SK-N-SH (cell line): ENCODE measurements around the gene RAD51B. TPM values are rescaled to one million over a fixed set of nuclear protein-coding genes. Genes with fewer than 3 reads are reported as not detected.

ENCODE experiments used
- CTCF ChIA-PET: fragments of 300-600, 350-600 bp; formaldehyde crosslinking; extraction: SDS; loops from one replicate; lab custom pipeline; 2021; lab: Yijun Ruan, JAX
- POLR2A ChIA-PET: fragments of 350-600 bp; sonication (Branson Sonifier 250); formaldehyde crosslinking; extraction: SDS; loops from one replicate; lab custom pipeline; 2020; ENCODE audit warnings: antibody characterized with exemption, inconsistent platforms; lab: Yijun Ruan, JAX
- DNase-seq: peaks from one replicate; pipeline ENCODE4 v3.0.0; 2012
- H2AFZ ChIP-seq: fragments of 200-600 bp; sonication (generic); 2 replicates; pipeline ENCODE4 v1.8.1; 2016; ENCODE audit warnings: antibody characterized with exemption, mild to moderate bottlenecking, low read depth
- H3F3A ChIP-seq: fragments of 200-600 bp; sonication (generic); replicated peaks from 2 replicates; pipeline ENCODE3; 2016; ENCODE audit warnings: antibody characterized with exemption, mild to moderate bottlenecking; ENCODE audit not compliant: insufficient read depth
- H3K27ac ChIP-seq, 2 experiments: fragments of 200-500 bp in 1 of 2; fragments of 200-600 bp in 1 of 2; sonication (Bioruptor generic) in 1 of 2; sonication (generic), shearing (Covaris generic) in 1 of 2; 2 replicates each; pipeline versions ENCODE4 v1.5.1 to v1.6.1; 2014 to 2016; ENCODE audit warnings: low read depth in 2 of 2, inconsistent platforms in 1 of 2, low read length in 1 of 2, mild to moderate bottlenecking in 1 of 2, mixed read lengths in 1 of 2
- H3K27me3 ChIP-seq: fragments of 200-600 bp; sonication (generic), shearing (Covaris generic); 2 replicates; pipeline ENCODE4 v1.6.1; 2016; ENCODE audit warnings: mixed run types; ENCODE audit not compliant: insufficient read depth
- H3K36me3 ChIP-seq, 2 experiments: fragments of 200-500 bp in 1 of 2; fragments of 200-600 bp in 1 of 2; sonication (Bioruptor generic) in 1 of 2; sonication (generic) in 1 of 2; replicated peaks in 1 of 2; 2 replicates each; pipeline versions ENCODE3 to v1.5.1; 2014 to 2016; ENCODE audit warnings: low read length in 1 of 2, mild to moderate bottlenecking in 1 of 2; ENCODE audit not compliant: insufficient read depth in 2 of 2, control insufficient read depth in 1 of 2
- H3K4me1 ChIP-seq, 2 experiments: fragments of 200-500 bp in 1 of 2; fragments of 200-600 bp in 1 of 2; sonication (Bioruptor generic) in 1 of 2; sonication (generic), shearing (Covaris generic) in 1 of 2; 2 replicates each; pipeline versions ENCODE4 v1.5.1 to v1.6.1; 2014 to 2016; ENCODE audit warnings: low read depth in 1 of 2, low read length in 1 of 2, mixed run types in 1 of 2; ENCODE audit not compliant: insufficient read depth in 2 of 2, control insufficient read depth in 1 of 2
- H3K4me2 ChIP-seq: fragments of 200-600 bp; sonication (generic), shearing (Covaris generic); 2 replicates; pipeline ENCODE4 v1.6.1; 2017; ENCODE audit warnings: mixed run types
- H3K4me3 ChIP-seq, 2 experiments: fragments of 200-500 bp in 1 of 2; fragments of 200-600 bp in 1 of 2; sonication (Bioruptor generic) in 1 of 2; sonication (generic), shearing (Covaris generic) in 1 of 2; 2 replicates each; pipeline versions ENCODE4 v1.5.1 to v1.8.1; 2014 to 2016; ENCODE audit warnings: low read depth in 2 of 2, inconsistent platforms in 1 of 2, low read length in 1 of 2, mild to moderate bottlenecking in 1 of 2, mixed read lengths in 1 of 2, moderate library complexity in 1 of 2
- H3K79me2 ChIP-seq: fragments of 200-600 bp; sonication (generic); 2 replicates; pipeline ENCODE4 v1.8.1; 2017; ENCODE audit warnings: mild to moderate bottlenecking; ENCODE audit not compliant: insufficient read depth
- H3K9ac ChIP-seq: fragments of 200-600 bp; sonication (generic); 2 replicates; pipeline ENCODE4 v1.6.1; 2017; ENCODE audit warnings: mixed run types
- H3K9me2 ChIP-seq: fragments of 200-600 bp; sonication (generic); 2 replicates; pipeline ENCODE4 v1.6.1; 2017; ENCODE audit warnings: mixed run types
- H3K9me3 ChIP-seq: fragments of 200-600 bp; sonication (generic); 2 replicates; pipeline ENCODE4 v1.6.1; 2017; ENCODE audit warnings: mixed run types, mild to moderate bottlenecking, moderate library complexity
- H4K20me1 ChIP-seq: fragments of 200-600 bp; sonication (generic); 2 replicates; pipeline ENCODE4 v1.6.1; 2017; ENCODE audit warnings: mild to moderate bottlenecking, mixed run types; ENCODE audit not compliant: insufficient read depth
- CHD2 ChIP-seq: fragments of 150-350 bp; IDR thresholded peaks from 2 replicates; pipeline ENCODE4 v1.6.1; 2018; ENCODE audit warnings: low read length; ENCODE audit not compliant: partially characterized antibody
- EP300 ChIP-seq, 2 experiments: IDR thresholded peaks; 2 replicates each; pipeline versions ENCODE4 v1.4.0 to v1.6.1; 2012; ENCODE audit warnings: borderline replicate concordance in 1 of 2, low read depth in 1 of 2, low read length in 1 of 2
- EZH2phosphoT487 ChIP-seq: fragments of 200-600 bp; sonication (generic); IDR thresholded peaks from 2 replicates; pipeline ENCODE4 v1.6.1; 2017; ENCODE audit warnings: low read depth, mixed run types, mild to moderate bottlenecking, antibody characterized with exemption, moderate library complexity, borderline replicate concordance
- FOSL2 ChIP-seq: IDR thresholded peaks from 2 replicates; pipeline ENCODE4 v1.4.0; 2012; ENCODE audit warnings: low read depth, mild to moderate bottlenecking, moderate library complexity, borderline replicate concordance
- FOXJ3 ChIP-seq: sonication (generic); formaldehyde crosslinking; IDR thresholded peaks from 2 replicates; pipeline ENCODE4 v1.5.1; 2020; ENCODE audit warnings: mild to moderate bottlenecking, missing genetic modification reagents
- GABPA ChIP-seq: IDR thresholded peaks from 2 replicates; pipeline ENCODE4 v1.4.0; 2012; ENCODE audit warnings: low read depth, mild to moderate bottlenecking
- GATA2 ChIP-seq: sonication (generic); formaldehyde crosslinking; IDR thresholded peaks from 2 replicates; pipeline ENCODE4 v1.5.0; 2020; ENCODE audit warnings: mild to moderate bottlenecking, missing genetic modification reagents
- JUND ChIP-seq: IDR thresholded peaks from 2 replicates; pipeline ENCODE4 v1.4.0; 2012
- MAX ChIP-seq: IDR thresholded peaks from 2 replicates; pipeline ENCODE4 v1.4.0; 2012; ENCODE audit warnings: low read depth
- NFIC ChIP-seq: IDR thresholded peaks from 2 replicates; pipeline ENCODE4 v1.4.0; 2012; ENCODE audit warnings: borderline replicate concordance
- NRF1 ChIP-seq: IDR thresholded peaks from 2 replicates; pipeline ENCODE4 v1.6.1; 2012; ENCODE audit warnings: low read depth, mild to moderate bottlenecking, low read length
- RAD21 ChIP-seq: IDR thresholded peaks from 2 replicates; pipeline ENCODE4 v1.6.1; 2012; ENCODE audit warnings: mild to moderate bottlenecking, low read length
- RCOR1 ChIP-seq: fragments of 150-350 bp; IDR thresholded peaks from 2 replicates; pipeline ENCODE4 v1.6.1; 2017; ENCODE audit warnings: antibody characterized with exemption, low read length
- RXRA ChIP-seq: IDR thresholded peaks from 2 replicates; pipeline ENCODE4 v1.4.0; 2012; ENCODE audit warnings: low read depth, mild to moderate bottlenecking, borderline replicate concordance
- TCF12 ChIP-seq: IDR thresholded peaks from 2 replicates; pipeline ENCODE4 v1.4.0; 2012
- USF1 ChIP-seq: IDR thresholded peaks from 2 replicates; pipeline ENCODE4 v1.4.0; 2012; ENCODE audit warnings: low read depth, borderline replicate concordance
- WGBS: methylation state at CpG from one replicate; pipeline ENCODE4 v1.1.6; 2017; ENCODE audit warnings: low lambda C conversion rate; 5-methylcytosine and 5-hydroxymethylcytosine counted together
- polyA plus RNA-seq, 3 experiments: library from polyadenylated mRNA; depleted of rRNA; stranded (reverse); fragments of >200 nt; gene quantifications; 2 replicates each; pipeline ENCODE4 v1.2.3, GENCODE V29; 2012
- TF ChIP-seq, protein P1 (sequence below): fragments of 200-600 bp; sonication (generic); IDR thresholded peaks from 2 replicates; pipeline ENCODE4 v1.6.1; 2017; ENCODE audit warnings: antibody characterized with exemption, mild to moderate bottlenecking, moderate library complexity
- TF ChIP-seq, protein P2 (sequence below): fragments of 150-350 bp; IDR thresholded peaks from 2 replicates; pipeline ENCODE4 v1.6.1; 2017; ENCODE audit warnings: antibody characterized with exemption, low read length, low read depth, borderline replicate concordance

The RAD51B gene
- polyA plus RNA-seq, 1 of the 3 experiments (the other 2 are of a cell fraction), result 6.0 TPM

DNA sequence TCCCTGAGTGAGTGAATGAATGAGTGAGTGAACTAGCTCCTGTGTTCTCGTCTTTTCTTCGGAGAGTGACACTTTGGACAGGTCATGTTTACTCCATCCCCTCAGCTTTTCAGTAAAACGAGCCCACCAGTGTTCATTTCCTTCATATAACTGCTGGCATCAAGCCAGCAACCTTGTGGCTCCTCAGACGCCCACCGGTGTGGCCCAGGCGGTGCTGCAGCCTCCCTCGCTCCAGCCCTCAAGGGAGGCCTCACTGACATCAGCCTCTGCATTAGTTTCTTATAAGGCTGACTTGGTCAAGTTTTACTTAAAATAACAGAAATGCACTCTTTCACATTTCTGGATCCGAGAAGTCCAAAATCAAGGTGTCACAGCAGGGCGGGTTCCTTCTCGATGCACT, 785.2 kb downstream of the RAD51B start:
- no peak overlapping the region for H3K9ac ChIP-seq
- no peaks in the 10 kb centered on the region for H3K9me3 ChIP-seq
- no peak overlapping the region for H3K27ac ChIP-seq
- H3K27me3 ChIP-seq, result no peaks in the 10 kb centered on the region
- H3K4me2 ChIP-seq, result no peak overlapping the region
- no peaks in the 10 kb centered on the region for H3F3A ChIP-seq
- no peak overlapping the region for H2AFZ ChIP-seq
- ChIA-PET CTCF (no interaction called here), POLR2A (no interaction called here)
- no peak for DNase-seq
- H3K4me1 ChIP-seq, result no peaks in the 10 kb centered on the region; a peak in 1 of 4 replicates
- no peaks in the 10 kb centered on the region for H3K9me2 ChIP-seq
- TF ChIP-seq JUND, result no peak
- TF ChIP-seq MAX, result no peak
- H3K4me3 ChIP-seq, result no peak overlapping the region
- no peaks in the 10 kb centered on the region for H3K36me3 ChIP-seq
- 77% methylated on average over 10 of the region's 10 CpGs for WGBS
- H3K79me2 ChIP-seq, result no peaks in the 10 kb centered on the region
- H4K20me1 ChIP-seq, result no peaks in the 10 kb centered on the region

DNA sequence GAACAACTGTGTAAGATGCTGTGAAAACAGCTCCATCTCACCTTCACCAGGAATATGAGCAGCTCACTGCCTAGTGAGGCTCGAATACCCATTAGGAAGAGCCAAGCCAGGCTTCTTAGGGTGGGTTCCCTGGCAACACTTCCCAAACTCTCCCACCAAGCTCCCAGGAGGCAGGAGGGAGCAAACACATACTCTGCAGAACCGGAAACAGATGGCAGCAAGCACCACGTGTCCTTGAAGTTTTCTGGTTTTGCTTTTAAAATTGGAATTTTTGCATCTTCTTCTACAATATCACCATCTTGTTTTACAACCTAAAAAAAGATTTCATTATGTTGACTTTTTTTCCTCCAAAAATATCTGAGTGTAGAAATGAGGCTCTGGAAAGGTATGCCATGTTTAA, 786.6 kb downstream of the RAD51B start:
- 83% methylated on average over 2 of the region's 3 CpGs for WGBS

More for the DNA sequence above, 786.6 kb downstream of the RAD51B start:
- Histone ChIP-seq H3K9me3 (no peaks in the 10 kb centered on the region), H4K20me1 (no peaks in the 10 kb centered on the region), H3F3A (no peaks in the 10 kb centered on the region), H3K4me1 (no peaks in the 10 kb centered on the region; a peak in 1 of 4 replicates), H3K27ac (no peak overlapping the region), H3K27me3 (no peaks in the 10 kb centered on the region), H3K9me2 (no peaks in the 10 kb centered on the region), H3K36me3 (no peaks in the 10 kb centered on the region), H3K4me2 (no peak overlapping the region), H2AFZ (no peak overlapping the region), H3K4me3 (no peak overlapping the region), H3K9ac (no peak overlapping the region), H3K79me2 (no peaks in the 10 kb centered on the region)
- no peak for DNase-seq
- ChIA-PET CTCF (interaction anchor here (1.8 kb wide), 1 partner anchor 179 kb away, joined by 3 read pairs; no protein-coding TSS in a partner anchor), POLR2A (no interaction called here)
- TF ChIP-seq FOXJ3 (CRISPR knock-in tag) (no peak), TCF12 (no peak), JUND (no peak), GABPA (no peak), RAD21 (no peak), FOSL2 (no peak), GATA2 (CRISPR knock-in tag) (no peak), EZH2phosphoT487 (no peak), EP300 (IDR thresholded peaks at IDR 0.05; ENCODE audit: borderline replicate concordance in 1 of 2, low read depth in 1 of 2, low read length in 1 of 2) (no peak), RXRA (no peak), RCOR1 (no peak), MAX (no peak), NFIC (no peak), NRF1 (no peak), CHD2 (no peak), USF1 (no peak)
- TF ChIP-seq, protein P1, sequence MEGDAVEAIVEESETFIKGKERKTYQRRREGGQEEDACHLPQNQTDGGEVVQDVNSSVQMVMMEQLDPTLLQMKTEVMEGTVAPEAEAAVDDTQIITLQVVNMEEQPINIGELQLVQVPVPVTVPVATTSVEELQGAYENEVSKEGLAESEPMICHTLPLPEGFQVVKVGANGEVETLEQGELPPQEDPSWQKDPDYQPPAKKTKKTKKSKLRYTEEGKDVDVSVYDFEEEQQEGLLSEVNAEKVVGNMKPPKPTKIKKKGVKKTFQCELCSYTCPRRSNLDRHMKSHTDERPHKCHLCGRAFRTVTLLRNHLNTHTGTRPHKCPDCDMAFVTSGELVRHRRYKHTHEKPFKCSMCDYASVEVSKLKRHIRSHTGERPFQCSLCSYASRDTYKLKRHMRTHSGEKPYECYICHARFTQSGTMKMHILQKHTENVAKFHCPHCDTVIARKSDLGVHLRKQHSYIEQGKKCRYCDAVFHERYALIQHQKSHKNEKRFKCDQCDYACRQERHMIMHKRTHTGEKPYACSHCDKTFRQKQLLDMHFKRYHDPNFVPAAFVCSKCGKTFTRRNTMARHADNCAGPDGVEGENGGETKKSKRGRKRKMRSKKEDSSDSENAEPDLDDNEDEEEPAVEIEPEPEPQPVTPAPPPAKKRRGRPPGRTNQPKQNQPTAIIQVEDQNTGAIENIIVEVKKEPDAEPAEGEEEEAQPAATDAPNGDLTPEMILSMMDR, result no peak
- TF ChIP-seq, protein P2, sequence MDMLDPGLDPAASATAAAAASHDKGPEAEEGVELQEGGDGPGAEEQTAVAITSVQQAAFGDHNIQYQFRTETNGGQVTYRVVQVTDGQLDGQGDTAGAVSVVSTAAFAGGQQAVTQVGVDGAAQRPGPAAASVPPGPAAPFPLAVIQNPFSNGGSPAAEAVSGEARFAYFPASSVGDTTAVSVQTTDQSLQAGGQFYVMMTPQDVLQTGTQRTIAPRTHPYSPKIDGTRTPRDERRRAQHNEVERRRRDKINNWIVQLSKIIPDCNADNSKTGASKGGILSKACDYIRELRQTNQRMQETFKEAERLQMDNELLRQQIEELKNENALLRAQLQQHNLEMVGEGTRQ, result no peak
